ENCODE measurements around the gene SLC2A6.

The SLC2A6 gene

GRCh38 chr9:133515615-133516255 is 36.8 kb upstream of the SLC2A6 start:
- DNase-seq (ENCODE audit: low read depth in 2 of 2) = no peak

DNA sequence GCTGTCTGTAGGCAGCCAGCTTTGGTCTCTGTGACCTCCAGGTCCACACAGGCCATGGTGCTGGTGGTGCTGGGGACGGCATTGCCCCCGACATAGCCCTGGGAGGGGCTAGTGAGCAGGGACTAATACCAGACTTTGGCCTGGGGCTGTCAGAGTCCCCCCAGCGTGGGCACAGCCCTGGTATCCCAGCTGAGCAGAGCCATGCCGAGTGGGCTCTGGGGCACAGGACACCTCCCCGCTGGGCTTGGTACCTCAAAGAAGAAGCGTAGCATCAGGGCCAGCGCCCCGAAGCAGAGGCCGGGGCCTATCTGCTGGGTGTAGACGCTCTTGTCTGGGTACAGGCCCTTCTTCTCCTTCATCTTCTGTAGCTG is 36.3 kb upstream of the SLC2A6 start:
- no peak for DNase-seq (ENCODE audit: low read depth in 2 of 2)

DNA sequence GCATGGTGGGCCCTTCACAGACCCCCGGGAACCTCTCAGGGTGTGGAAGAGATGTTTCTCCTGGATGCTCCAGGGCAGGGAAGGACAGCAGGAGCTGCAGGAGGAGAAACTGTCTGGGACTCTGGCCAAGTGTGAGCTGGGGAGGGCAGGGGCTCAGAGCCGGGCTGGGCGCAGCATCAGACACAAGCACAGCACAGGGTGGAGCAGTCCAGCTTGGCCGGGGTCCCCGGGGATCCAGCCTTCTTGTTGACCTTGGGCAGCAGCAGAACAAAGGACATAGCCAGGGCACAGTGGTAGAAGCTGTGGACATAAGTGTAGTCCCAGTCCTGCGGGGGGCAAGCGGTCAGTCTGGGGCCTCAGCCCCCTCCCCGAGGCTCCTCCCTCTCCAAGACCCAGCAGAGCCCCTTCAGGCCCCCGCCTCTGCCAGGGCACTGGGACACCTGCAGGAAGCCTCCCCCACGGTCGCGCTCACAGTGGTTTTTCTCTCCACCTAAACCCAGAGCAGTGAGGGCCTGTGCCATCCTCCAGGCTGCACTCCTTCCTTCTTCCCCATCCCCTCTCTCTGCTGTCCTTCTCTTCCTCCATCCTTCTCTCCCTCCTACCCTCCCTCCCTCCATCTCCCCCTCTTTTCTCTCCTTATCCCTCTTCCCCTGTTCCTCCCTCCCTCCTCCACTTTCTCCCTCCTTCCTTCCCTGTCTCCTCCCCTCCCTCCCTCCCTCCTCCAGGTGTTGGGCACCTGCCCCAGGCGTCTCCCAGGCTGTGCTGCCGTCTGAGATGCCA is 35.8 kb upstream of the SLC2A6 start:
- DNase-seq (ENCODE audit: low read depth in 2 of 2) = no peak

DNA sequence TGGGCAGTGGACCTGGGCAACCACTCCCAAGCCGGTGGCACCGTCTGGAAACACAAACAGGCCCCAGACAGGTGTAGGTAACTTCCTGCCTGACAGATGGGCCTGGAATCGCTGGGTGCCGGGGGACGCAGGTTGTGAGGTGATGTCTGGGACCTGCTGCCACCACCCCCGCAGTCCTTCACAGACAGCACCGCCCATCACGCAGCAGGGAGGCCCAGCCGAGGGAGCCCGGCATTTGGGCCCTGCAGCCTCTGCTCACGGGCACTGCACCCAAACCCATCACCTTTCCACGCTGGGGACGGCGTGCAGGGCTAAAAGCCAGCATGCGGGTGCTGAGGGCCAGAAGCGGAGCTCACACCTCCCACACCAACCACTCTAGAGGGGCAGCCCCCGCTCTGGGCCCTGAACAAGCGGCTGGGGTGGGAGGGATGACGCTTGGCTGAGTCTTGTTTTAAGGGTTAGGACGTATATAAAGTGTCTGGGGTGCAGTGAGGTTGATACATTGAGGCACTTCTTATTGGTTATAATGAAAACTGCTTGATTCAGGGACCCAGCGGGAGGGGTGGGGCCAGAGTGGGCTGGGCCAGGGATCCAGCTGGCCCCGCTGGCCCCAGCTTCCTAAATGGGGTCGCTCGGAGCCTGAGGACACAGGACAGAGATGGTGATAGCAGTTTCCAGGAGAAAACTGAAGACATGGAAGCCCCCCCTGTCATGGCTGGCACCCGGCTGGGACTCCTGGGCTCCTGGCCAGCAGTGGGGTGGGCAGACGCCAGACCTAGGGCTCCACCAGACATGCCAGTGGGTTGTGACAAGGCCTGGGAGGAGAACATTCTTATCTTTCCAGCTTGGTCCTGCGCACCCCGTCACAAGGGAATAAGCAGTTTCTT is 34.6 kb upstream of the SLC2A6 start:
- DNase-seq (ENCODE audit: low read depth in 2 of 2) = no peak

DNA sequence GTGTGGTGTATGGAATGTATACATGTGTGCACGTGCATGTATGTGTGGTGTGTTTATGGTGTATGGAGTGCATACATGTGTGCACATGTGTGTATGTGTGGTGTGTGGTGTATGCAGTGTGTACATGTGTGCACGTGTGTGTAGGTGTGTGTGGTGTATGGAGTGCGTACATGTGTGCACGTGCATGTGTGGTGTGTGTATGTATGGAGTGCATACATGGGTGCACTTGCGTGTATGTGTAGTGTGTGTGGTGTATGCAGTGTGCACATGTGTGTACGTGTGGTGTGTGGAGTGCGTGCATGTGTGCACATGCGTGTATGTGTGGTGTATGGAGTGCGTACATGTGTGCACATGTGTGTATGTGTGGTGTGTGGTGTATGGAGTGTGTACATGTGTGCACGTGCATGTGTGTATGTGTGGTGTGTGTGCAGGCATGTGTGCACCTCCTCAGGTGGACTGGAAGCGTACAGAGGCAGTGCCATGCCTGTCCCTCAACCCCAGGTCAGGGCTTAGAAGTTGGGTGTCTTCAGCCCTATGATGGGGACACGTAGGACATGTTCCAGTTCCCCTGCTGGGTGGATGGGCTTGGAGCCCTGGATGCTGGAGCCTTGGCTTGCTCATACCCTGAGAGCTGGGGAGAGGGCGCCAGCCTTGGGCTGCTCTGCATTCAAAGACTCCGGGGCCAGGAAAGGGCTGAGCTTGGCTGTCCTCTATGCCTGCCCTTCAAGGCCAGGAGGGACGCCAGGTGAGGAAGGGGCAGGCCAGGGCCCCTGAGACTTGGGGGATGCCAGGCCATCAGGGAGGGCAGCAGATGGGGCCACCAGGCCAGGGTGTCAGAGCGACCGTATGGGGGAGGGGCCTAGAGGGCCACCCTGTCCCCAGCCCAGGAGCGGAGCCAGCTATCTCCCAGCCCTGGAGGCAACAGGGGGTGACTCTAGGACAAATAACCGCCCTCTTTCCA is 33.6 kb upstream of the SLC2A6 start:
- DNase-seq (ENCODE audit: low read depth in 2 of 2) = no peak

DNA sequence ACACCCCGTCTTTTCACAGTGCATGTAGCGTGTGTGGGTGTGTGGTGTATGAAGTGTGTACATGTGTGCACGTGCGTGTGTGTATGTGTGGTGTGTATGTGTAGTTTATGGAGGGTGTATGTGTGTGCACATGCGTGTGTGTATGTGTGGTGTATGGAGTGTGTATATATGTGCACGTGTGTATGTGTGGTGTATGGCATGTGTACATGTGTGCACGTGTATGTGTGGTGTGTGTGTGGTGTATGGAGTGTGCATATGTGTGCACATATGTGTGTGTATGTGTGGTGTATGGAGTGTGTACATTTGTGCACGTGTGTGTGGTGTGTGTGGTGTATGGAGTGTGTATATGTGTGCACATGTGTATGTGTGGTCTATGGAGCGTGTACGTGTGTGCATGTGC is 32.7 kb upstream of the SLC2A6 start:
- no peak for DNase-seq (ENCODE audit: low read depth in 2 of 2)

DNA sequence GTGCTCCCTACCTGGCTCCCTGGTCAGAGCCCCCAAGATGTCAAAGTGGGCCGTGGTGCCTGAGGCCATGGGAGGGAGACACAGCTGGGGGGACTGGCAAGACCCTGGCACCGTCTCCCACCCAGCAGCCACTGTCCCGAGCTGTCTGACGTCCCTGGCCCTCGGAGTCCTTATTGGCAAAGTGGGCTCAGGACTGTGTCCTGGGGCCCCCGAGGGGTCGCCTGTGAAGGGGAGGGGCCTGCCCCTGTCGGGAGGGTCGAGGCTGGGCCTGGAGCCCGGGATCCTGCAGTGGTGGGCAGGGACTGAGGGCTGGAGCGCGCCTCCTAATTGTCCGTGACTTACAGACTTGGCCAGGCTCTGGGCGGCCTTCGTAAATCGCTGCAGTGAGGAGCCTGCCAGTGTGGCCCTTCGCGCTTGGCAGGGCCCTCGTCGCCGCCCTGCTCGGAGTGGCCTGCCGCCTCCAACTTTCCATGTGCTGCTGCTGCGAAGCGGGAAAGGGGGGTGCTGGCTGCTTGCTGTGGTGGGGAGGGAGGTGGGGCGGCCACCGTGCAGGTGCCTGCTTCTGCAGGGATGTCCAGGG is 32.1 kb upstream of the SLC2A6 start:
- DNase-seq (ENCODE audit: low read depth in 2 of 2) = no peak

GRCh38 chr9:133509179-133510083 is 30.5 kb upstream of the SLC2A6 start:
- DNase-seq (ENCODE audit: low read depth in 2 of 2) = no peak

GRCh38 chr9:133508046-133508445 is 29.1 kb upstream of the SLC2A6 start:
- no peak for DNase-seq (ENCODE audit: low read depth in 2 of 2)

DNA sequence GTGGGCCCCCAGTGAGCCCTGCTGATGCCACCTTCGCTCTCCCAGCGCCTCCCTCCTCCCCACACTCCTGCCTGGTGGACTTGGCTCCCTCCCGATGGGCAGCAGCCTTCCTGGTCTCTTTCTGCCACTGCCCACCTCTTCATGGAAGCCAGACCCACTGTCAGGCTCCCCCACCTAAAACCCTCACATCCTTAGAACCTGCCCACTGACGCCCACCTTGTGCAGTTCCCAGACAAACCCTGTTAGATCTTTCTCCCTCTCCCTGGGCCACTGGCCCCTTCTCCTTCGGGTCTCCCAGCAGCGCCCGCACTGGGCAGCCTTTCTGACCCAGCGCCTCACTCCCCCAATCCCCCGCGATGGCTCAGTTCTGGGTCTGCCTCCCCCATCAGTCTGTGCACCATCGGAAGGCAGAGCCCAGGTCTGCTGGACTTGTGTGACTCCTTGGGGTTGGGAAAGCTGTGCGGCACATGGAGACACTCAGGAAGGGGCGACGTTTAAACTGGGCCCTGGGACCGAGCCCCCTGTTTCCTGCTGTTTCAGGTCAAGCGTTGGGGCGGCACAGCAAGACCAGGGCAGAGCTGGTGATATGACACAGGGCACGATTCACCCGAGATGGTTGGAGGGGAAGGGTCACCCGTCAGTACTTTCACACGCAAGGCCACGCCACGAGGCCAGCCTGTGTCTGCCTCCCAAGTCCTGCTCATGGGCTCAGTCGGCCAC is 28.5 kb upstream of the SLC2A6 start:
- no peak for DNase-seq (ENCODE audit: low read depth in 2 of 2)

DNA sequence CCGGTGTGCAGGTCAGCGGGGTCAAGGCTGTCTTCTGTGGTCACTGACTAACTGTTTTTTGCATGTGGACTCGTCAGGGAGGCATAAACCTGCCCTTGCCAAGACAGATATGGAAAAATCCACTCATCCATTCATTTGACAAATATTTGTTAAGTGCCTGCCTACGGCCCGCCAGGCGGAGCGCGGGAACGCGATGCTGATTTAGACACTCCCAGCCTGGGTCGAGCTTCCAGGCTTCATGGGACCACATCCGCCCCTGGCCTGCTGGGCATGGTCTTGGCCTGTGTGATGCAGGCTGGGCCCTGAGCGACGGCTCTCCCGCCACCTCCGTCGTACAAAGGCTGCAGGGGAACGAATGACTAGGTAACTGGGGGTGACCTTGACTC is 27.7 kb upstream of the SLC2A6 start:
- no peak for DNase-seq (ENCODE audit: low read depth in 2 of 2)

DNA sequence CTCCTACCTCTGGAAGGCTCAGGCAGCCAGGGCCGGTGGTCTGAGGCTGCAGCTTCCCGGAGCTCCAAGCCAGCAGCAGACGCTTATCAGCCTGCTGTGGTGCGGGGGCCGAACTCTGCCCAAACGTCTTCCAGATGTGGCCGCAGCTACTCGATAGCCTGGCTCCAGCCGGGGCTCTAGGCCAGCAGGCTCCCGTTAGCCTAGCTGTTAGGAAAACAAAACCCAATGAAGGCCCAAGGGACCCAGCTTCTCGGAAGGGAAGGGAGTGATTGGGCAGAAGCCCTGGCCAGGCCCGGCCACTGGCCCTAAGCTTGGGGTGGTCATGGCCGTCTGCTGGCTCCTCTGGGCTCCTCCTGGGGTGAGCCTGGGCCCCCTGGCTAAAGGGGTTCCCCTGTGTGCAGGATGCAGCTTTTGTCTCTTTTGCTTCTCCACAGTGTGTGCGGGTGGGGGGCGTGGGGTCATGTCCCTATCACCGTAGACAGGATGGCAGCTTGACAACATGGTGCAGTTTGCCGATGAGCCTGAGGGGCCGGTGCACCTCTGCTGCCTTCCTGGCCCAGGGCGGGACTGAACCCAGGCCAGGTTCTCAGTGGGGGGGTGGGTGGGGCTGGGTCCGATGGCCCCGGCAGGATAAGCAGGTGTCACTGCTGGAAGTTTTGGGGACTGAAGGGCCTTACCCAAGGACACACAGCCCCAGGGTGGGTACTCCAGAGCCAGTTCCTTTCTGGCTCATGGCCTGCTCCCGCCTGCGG is 27.2 kb upstream of the SLC2A6 start:
- no peak for DNase-seq (ENCODE audit: low read depth in 2 of 2)

DNA sequence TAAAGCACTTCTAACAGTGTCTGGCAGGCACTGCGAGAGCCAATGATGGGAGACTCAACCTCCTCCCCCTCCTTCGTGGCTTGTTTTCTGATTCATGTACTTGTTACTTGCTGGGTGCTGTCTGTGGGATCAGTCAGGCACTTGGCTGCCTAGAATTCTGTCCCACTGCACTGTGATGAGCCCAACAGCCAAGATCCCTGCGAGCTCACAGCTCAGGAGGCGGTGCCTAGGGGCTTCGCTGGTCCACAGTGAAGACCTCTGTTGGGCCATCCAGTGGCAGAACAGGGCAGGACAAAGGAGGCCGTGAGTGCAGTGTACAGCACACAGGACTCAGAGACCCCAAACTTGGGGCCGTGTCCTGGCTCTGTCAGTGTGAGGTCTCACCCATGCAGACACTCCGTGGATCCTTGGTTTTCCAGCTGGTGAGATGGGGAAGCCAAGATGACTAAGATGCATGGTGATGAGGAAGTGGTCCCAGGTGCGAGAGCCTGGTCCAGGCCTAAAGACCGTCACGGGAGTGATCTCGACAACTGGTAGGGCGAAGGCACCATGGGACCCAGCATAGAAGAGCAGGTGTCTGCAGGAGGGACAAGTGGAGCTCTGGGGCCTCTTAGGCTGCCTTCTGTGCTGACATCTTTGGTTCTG is 26.4 kb upstream of the SLC2A6 start:
- no peak for DNase-seq (ENCODE audit: low read depth in 2 of 2)

- no peak for DNase-seq (ENCODE audit: low read depth in 2 of 2)
These were observed 23.2 kb upstream of the SLC2A6 start for GRCh38 chr9:133502112-133502511.

GRCh38 chr9:133499892-133500270 is 21.0 kb upstream of the SLC2A6 start:
- DNase-seq (ENCODE audit: low read depth in 2 of 2) = no peak

DNA sequence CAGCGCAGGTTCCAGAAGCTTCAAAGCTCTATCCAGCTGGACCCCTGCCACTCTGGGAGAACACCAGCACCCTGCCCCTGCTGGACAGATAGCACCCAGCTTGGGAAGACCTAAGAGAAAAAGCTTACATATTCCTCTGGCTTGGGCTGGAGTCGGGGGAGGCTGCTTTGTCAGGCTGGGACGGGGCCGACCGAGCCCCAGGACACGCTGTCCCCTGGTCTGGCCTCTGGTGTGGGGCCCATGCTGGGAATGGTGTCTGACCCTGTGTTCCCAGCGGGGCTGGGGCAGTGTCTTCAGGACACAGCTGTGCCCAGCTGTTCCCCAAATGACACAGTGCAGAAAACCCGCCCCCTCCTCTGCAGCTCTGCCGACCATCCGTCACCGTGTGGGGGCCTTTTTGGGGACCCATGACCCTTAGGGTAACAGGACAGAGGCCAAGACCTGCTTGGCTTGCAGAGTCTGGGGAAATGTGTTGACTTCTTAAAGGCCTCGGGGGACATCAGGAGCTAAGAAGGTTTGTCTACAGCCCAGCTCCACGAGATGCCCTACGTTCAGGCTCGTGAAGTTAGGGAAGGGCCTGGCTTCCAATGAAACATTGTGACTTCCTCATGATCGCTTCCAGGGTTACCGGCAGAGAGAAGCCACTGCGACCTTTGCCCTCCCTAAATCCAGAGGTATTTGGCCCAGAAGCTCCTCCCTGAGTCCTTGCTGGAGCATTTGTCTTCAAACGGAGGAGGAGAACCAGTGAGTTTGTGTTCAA is 20.4 kb upstream of the SLC2A6 start:
- DNase-seq (ENCODE audit: low read depth in 2 of 2) = no peak
